GM19023 (cell line): ENCODE measurements around the gene TM4SF5.
A peak's percentile ranks its signal among the peaks of the same experiment; 100 is the strongest.

Experiments used
- ATAC-seq: cut with Tn5 transposase; IDR thresholded peaks from one replicate; pipeline ENCODE4 v1.9.1; 2021; ENCODE audit warnings: mild to moderate bottlenecking, moderate library complexity; ENCODE audit not compliant: unreplicated experiment

Gene TM4SF5

DNA sequence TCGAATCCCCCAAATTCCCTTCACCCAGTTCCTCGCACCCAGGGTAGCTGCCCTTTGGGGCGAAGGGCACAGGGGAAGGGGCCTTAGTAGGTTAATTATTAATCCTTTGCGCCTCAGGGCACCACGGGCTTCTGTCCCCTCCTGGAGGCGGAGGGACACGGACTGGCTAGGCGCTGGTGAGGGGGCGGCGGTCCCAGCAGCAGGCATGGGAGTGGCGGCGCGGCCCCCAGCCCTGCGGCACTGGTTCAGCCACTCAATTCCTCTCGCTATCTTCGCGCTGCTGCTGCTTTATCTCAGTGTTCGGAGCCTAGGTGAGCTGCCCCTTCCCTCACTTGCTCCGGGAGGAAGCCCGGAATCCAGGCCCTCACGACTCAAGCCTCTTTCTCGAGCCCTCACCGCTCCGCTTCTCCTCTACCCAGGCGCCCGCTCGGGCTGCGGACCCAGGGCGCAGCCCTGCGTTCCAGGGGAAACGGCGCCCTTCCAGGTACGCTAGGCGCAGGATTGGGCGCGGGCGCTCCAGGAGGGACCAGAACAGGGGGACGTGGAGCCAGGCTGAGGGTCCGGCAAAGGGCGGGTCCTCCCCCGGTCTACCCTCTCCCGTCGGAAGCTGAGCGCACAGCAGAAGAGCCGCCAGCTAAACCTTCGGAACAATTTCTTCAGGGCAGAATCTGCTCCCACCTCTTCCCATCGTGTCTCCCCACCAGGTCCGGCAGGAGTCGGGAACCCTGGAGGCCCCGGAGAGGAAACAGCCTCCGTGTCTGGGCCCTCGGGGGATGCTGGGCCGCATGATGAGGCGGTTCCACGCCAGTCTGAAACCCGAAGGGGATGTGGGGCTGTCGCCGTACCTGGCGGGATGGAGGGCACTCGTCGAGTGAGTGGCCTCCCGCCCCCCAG lies 17.4 kb downstream of the TM4SF5 start, which contains the start of gene GLTPD2:
TSS of gene GLTPD2 (plus strand) at position 158 of the 894 bp plus-strand sequence. CDS start at position 206, 48 bp downstream.
- ATAC-seq: peak; percentile 23

DNA sequence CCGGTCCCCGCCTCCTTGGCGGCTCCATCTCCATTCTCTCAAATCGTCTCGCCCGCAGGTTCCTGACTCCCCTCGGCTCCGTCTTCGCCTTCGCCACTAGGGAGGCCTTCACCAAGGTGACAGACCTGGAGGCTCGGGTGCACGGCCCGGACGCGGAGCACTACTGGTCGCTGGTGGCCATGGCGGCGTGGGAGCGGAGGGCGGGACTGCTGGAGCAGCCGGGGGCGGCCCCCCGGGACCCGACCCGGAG lies 17.9 kb downstream of the TM4SF5 start:
- ATAC-seq: no peak

DNA sequence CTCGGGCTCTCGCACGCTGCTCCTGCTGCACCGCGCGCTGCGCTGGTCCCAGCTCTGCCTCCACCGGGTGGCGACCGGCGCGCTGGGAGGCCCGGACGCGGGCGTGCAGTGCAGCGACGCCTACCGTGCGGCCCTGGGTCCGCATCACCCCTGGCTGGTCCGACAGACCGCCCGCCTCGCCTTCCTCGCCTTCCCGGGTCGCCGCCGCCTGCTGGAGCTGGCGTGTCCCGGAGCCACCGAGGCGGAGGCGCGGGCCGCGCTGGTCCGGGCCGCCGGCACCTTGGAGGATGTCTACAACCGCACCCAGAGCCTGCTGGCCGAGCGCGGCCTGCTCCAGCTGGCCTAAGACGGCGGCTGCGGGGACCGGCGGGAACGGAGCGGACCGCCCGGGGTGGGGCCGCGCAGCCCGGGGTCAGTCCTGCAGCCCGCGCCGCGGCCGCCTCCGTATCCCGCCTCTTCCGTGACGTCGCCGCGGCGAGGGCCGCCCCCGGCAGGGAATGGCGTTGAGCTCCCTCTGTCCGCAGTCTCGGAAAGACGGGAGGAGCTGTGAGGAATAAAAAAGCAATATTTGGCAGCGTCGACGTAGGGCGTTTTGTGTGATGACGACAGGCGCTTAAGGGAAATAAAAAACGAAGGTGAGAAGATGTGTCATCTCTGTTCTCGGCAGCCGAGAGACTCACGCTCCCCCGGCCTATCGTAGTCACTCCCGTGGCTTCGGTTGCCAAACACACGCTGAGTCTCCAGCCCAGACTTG lies 18.4 kb downstream of the TM4SF5 start:
- peak; percentile 83 for ATAC-seq

DNA sequence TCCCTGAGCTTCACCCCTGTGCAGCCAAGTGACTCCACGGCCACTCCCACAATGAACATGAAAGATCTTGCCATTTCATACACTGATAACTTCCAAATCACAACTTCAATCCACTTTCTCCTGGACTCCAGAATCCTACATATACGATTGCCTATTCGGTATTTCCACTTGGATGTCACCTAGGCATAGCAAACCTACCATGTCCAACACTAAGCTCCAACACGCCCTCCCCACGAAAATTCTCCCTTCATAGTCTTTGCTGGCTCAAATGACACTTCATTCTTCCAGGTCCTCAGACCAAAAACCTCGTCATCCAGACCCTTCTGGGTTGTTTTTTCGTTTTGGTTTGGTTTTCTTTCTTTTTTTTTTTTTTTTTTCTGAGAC lies 19.0 kb downstream of the TM4SF5 start:
- ATAC-seq: no peak

DNA sequence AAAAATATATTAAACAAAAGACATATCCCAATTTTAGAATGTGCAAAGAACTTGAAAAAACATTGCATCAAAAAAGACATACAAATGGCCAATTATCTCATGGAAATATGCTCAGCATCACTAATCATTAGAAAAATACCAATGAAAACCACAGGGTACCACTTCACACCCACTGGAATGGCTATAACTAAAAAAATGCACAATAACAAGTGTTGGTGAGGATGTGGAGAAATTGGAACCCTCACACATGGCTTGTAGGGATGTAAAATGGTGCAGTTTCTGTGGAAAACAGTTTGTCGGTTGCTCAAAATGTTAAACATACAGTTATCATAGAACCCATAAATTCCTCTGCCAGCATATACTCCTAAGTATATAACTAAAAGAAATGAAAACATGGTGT lies 23.5 kb downstream of the TM4SF5 start:
- no peak for ATAC-seq

DNA sequence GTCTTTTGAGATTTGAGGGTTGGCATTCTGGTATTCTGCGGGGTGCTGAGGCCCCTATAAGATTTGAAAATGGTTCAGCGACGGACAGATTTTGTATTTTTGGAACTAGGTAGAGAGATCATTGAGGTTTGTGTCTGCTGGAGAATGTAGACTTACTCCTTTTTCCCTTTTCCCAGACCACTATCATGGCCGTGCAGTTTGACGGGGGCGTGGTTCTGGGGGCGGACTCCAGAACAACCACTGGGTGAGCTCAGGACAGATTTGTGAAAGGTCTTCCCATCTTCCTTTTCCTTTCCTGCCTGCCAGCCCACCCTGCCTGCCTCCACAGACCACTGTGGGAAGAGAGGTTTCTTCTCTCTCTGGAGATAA lies 24.9 kb downstream of the TM4SF5 start:
- ATAC-seq: no peak

DNA sequence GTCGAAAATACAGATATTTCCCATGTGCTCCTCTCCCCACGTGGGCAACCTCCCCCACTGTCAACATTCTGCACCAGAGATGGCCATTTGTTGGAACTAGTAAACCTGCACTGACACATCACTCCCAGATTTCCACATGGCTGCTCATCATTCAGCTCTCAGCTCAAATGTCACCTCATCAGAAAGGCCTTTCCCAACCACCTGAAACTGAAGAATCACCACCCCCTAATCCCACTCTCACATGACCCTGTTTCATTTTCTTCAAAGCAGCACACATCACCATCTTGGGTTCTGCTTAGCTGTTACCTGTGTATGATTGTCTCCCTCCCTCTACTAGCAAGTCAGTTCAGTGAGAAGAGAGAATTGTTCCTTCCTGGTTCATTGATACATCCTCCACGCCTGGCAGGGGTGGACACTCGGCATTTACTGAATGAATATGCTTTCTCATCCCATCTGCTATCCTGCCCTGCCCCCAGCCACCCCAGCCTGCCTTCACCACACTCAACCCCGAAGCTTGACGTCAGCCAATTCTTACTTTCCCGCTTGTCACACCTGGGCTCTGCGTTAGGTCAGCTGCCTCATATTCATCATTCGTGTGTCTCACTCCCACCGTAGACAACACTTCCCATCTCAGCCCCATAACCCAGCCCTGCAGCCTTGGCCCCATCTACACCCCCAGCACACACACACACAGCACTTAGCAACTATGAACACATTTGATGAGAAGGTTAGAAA lies 28.9 kb downstream of the TM4SF5 start:
- no peak for ATAC-seq

DNA sequence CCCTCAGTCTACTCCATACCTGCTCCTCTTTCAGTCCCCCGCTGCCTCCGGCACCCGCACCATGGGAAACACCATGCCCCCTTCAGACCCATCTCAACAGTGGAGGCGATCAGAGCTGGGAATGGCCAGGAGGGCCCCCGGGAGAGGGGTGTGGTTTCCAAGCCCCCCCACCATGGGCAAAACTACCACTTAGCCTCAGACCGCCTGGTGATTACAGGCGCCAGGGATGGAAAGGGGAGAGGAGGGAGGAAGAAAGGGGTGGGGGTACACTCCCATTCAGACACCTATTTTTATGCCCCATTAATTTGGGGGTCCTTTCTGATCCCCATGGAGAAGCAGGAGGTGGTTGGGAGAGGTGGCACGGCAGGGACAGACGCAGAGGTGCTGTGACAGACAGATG lies 30.5 kb downstream of the TM4SF5 start, which contains the start of gene C17orf114:
TSS of gene C17orf114 (minus strand) at position 101 of the 400 bp plus-strand sequence.
- ATAC-seq: no peak

DNA sequence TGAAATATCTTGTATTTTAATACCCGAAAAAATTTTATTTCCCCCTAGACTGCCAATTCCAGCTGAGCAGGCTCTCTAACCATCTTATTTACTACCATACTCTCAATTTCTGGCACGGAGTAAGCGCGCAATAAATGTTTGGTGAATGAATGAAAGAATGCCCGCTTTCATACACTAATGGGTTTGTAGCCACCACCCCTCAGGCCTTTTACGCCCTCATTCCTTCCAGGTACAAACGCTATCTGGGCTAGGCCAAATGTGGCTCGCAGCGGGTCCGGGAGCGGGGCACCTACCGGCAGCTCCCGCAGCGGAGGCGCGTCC lies 34.7 kb downstream of the TM4SF5 start:
- ATAC-seq: no peak

DNA sequence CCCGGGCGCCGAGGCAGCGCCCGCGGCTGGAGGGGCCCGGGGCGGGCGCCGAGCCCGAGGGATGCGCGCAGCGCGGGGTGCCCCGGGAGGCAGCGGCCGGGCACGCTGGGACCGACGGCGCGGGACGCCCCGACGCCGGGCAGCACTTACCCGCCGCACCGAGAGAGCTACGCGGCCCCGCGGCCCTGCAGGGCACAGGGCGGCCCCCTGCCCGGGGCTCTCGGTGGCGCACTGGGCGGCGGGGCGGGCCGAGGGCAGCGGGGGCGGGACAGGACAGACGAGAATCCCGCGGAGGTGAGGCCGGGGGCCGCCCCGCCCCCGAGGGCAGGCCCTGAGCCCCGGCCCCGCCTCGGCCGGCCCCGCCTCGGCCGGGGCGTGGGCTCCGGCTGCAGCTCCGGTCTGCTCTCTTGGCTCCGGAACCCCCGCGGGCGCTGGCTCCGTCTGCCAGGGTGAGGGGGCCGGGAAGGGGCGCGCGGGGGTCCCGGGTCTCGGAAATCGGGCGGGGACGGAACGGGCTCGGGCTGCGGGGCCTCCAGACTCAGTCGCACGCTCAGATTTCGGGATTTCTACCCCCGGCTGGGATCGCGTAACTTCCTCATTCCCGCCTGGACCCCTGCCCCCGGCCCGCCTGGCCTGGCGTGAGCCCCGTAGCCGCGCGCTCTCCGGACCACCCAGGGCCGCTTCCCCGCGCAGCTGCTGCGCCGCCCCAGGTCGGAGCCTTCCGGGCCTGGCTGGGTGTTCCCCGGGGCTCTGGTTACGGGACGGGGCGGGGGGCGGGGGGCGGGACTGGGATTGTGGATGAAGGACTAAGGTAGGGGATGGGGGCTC lies 35.3 kb downstream of the TM4SF5 start, which contains the start of gene PLD2:
TSS of gene PLD2 (plus strand) at position 376 of the 828 bp plus-strand sequence. CDS start 621 bp downstream, outside the sequence.
- ATAC-seq: peak; percentile 91

DNA sequence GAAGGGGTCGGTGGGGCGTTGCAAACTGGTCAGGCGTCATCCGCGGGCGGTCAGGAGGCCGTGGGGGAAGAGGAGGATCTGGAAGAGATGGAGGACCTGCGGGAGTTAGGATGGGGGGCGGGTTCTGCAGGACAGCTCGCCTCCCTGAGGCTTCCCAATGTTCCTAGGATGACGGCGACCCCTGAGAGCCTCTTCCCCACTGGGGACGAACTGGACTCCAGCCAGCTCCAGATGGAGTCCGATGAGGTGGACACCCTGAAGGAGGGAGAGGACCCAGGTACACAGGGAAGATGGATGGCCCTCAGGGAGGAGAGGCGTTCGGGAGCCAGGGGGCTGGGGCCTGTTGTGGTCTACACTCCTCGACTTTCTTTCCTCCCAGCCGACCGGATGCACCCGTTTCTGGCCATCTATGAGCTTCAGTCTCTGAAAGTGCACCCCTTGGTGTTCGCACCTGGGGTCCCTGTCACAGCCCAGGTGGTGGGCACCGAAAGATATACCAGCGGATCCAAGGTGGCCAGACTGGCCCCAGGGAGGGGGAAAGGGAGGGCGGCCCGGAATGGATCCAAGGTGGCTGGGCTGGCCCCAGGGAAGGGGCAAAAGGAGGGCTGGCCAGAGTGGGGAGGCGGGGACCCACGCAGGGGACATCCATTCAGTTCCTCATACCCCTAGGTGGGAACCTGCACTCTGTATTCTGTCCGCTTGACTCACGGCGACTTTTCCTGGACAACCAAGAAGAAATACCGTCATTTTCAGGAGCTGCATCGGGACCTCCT lies 36.1 kb downstream of the TM4SF5 start:
- ATAC-seq: no peak

DNA sequence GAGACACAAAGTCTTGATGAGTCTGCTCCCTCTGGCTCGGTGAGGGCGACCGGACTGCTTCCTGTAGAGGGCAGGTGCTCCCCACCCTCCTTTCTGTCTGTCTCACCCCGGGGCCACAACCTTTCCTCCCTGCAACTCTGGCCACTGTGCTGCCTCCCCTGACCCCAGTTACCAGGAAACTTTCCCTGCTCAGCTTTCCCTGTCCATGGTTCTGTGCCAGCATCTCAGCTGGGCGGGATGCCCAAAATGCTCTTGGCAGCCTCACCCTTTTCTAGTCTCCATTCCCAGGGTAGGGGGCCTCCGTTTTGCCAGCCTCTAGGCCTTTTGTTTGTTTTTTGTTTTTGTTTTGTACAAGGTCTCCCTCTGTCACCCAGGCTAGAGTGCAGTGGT lies 36.7 kb downstream of the TM4SF5 start:
- ATAC-seq: no peak

DNA sequence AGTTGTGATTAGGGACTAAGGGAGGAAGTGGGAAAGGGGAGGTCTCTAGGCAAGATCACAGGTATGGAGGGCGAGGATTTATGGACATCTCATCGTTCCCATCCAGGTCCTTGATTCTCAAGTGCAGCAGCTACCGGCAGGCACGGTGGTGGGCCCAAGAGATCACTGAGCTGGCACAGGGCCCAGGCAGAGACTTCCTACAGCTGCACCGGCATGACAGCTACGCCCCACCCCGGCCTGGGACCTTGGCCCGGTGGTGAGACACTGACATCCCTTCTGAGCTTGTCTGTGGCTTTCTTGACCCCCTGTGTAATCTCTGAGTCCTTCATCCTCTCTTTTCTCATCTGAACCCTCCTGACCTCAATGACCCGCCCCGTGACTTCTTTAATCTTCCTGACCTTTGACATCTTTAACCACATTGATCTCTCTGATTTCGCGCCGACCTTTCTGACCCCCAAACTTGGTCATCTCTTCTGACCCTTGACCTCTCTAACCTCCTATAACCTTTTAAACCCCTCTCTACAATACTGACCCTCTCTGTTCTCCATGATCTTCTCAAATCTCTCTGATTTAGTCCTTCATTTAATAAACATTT lies 39.1 kb downstream of the TM4SF5 start:
- no peak for ATAC-seq

DNA sequence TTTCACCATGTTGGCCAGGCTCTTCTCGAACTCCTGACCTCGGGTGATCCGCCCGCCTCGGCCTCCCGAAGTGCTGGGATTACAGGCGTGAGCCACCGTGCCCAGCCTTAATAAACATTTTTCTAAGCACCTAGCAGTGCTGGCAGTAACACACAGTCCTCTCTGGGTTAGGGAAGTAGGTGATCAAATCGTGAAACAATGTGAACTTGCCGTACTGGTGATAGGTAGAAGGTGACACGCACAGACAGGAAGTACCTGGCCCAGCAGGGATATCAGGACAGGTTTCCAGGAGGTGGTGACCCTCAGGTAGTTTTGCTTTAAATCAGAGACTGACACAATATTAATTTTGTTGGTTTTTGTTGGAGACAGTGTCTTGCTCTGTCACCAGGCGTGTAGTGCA lies 39.8 kb downstream of the TM4SF5 start:
- no peak for ATAC-seq

DNA sequence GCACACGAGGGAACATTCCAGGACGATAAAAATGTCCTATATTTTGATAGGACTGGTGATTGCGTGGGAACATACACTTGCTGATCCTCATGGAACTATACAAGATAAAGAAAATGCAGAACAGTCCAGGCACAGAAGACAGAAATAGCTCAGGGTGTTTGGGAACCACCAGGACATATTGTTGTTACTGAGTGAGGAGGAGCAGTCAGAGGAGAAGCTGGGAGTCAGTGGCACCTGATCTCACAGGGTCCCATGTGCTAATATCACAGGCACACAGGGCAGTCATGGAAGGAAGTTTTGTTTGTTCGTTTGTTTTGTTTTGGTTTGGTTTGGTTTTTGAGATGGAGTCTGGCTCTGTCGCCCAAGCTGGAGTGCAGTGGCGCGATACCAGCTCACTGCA lies 41.0 kb downstream of the TM4SF5 start:
- no peak for ATAC-seq

DNA sequence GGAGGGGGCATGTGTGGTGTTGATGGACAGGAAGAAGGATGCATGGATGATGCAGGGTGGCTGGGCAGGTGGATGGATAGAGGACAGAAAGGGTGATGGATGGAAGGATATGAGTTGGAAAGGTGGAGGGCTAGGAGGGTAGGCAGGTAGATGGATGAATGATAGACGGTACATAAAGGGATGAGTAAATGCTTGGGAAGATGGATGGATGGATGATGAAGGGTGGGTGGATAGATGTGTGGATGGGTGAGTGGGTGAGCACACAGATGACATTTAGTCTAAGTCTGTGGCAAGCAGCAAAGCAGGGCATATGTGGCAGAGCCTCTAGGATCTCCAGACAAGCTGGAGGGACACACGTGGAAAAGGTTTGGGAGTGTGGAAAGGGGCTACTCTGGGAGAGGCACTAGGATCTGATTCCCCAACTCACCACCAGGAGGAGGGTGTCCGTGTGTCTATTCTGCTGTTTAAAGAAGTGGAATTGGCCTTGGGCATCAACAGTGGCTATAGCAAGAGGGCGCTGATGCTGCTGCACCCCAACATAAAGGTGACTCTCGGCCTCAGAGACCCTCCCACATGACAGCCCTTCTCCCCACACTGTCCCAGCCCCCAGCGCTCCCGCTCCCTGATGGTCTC lies 43.5 kb downstream of the TM4SF5 start:
- ATAC-seq: no peak

DNA sequence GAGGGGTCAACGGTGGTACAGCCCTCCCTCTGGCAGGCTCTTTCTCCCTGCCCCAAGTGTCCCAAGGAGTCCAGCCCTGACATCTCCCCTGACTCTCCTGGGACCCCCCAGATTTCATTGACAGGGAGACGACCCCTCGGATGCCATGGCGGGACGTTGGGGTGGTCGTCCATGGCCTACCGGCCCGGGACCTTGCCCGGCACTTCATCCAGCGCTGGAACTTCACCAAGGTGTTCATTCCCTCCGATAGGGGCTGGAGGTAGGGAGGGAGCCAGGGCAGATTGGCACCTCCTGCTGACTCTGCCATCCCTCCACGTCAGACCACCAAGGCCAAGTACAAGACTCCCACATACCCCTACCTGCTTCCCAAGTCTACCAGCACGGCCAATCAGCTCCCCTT lies 45.1 kb downstream of the TM4SF5 start:
- no peak for ATAC-seq

DNA sequence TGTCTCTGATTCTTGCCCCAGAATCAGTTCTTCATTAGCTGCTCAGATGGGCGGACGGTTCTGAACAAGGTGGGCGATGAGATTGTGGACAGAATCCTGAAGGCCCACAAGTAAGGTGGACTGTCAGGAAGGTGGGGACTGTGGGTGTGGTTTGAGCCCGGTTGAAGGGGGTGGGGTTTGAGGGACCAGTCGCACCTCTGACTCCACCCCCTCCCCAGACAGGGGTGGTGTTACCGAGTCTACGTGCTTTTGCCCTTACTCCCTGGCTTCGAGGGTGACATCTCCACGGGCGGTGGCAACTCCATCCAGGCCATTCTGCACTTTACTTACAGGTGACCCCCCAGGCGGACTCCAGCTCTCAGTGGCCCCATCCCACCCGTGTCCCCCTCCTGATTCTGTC lies 46.6 kb downstream of the TM4SF5 start:
- ATAC-seq: no peak

DNA sequence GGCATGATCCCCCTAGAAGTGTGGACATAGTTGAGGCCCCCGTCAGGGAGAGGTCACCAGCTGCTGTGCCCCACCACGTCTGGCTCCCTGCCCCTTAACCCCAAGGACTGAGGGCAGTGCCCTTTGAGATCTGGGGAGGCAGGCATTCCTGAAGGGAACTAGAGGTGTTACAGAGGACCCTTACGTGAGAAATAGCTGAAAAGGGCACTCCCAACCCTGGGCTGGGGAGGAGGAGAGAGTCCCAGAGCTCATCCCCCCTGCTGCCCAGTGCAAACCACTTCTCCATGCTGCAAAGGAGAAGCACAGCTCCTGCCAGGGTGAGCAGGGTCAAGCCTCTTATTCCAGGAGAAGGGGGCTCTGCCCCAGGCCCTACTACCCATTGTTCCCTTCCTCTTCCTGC lies 51.1 kb downstream of the TM4SF5 start:
- ATAC-seq: no peak
